GM18907 (cell line): Measurements from ENCODE around the gene ATG13.
A peak's percentile ranks its signal among the peaks of the same experiment; 100 is the strongest.
"Not testable (repeated sequence)": the region's sequence is repeated elsewhere in the genome, so short reads cannot be mapped to it uniquely, and the experiment has no call there.

Experiments used
- ATAC-seq: cut with Tn5 transposase; IDR thresholded peaks from one replicate; pipeline ENCODE4 v1.9.1; 2021; ENCODE audit warnings: mild to moderate bottlenecking, moderate library complexity; ENCODE audit not compliant: unreplicated experiment

Gene ATG13

GRCh38 chr11:46694607-46695006 is 77.3 kb downstream of the ATG13 start:
- ATAC-seq, result no peak

- ATAC-seq, result no peak
Measured at GRCh38 chr11:46695345-46696211, 78.2 kb downstream of the ATG13 start.

- ATAC-seq, result no peak
Measured at GRCh38 chr11:46696212-46696558, 78.8 kb downstream of the ATG13 start.

- no peak for ATAC-seq
Measured at GRCh38 chr11:46697303-46697702, 80.0 kb downstream of the ATG13 start.

GRCh38 chr11:46697723-46698122 is 80.4 kb downstream of the ATG13 start:
- no peak for ATAC-seq

- no peak for ATAC-seq
Measured at GRCh38 chr11:46698597-46698996, 81.2 kb downstream of the ATG13 start.

GRCh38 chr11:46700241-46701077 is 83.1 kb downstream of the ATG13 start, which contains the start of the genes ARHGAP1 and ZNF408:
Gene ARHGAP1, minus strand, starts transcription at chr11:46700619. Its CDS starts 4,512 bp downstream, at chr11:46696107.
Gene ZNF408, plus strand, starts transcription at chr11:46701031. Its CDS starts 17 bp downstream, at chr11:46701048.
- ATAC-seq, result peak; percentile 93

- peak; percentile 6 for ATAC-seq
Measured at GRCh38 chr11:46701078-46701654, 83.8 kb downstream of the ATG13 start.

- no peak for ATAC-seq
Measured at GRCh38 chr11:46705070-46705688, 87.8 kb downstream of the ATG13 start.

GRCh38 chr11:46706886-46707285 is 89.5 kb downstream of the ATG13 start:
- ATAC-seq, result no peak

GRCh38 chr11:46709351-46709750 is 92.0 kb downstream of the ATG13 start:
- not testable (repeated sequence) for ATAC-seq

- no peak for ATAC-seq
Measured at GRCh38 chr11:46710821-46711269, 93.5 kb downstream of the ATG13 start.

GRCh38 chr11:46711303-46711702 is 94.0 kb downstream of the ATG13 start:
- no peak for ATAC-seq

GRCh38 chr11:46712874-46713576 is 95.7 kb downstream of the ATG13 start:
- no peak for ATAC-seq

GRCh38 chr11:46717825-46718154 is 100.4 kb downstream of the ATG13 start:
- not testable (repeated sequence) for ATAC-seq

GRCh38 chr11:46718155-46719019 is 101.0 kb downstream of the ATG13 start:
- no peak for ATAC-seq

GRCh38 chr11:46719048-46719542 is 101.7 kb downstream of the ATG13 start, which contains the start of gene F2:
Gene F2, plus strand, starts transcription at chr11:46719213. Its CDS starts 23 bp downstream, at chr11:46719236.
- no peak for ATAC-seq

GRCh38 chr11:46719543-46720218 is 102.3 kb downstream of the ATG13 start:
- no peak for ATAC-seq
